ENCODE data around the gene C22orf15. TPM values are rescaled to one million over a fixed set of nuclear protein-coding genes. Genes with fewer than 3 reads are reported as not detected.

Gene C22orf15
- total RNA-seq, 2 donors from 2014 or later: 1.8 TPM; not detected in 1

DNA sequence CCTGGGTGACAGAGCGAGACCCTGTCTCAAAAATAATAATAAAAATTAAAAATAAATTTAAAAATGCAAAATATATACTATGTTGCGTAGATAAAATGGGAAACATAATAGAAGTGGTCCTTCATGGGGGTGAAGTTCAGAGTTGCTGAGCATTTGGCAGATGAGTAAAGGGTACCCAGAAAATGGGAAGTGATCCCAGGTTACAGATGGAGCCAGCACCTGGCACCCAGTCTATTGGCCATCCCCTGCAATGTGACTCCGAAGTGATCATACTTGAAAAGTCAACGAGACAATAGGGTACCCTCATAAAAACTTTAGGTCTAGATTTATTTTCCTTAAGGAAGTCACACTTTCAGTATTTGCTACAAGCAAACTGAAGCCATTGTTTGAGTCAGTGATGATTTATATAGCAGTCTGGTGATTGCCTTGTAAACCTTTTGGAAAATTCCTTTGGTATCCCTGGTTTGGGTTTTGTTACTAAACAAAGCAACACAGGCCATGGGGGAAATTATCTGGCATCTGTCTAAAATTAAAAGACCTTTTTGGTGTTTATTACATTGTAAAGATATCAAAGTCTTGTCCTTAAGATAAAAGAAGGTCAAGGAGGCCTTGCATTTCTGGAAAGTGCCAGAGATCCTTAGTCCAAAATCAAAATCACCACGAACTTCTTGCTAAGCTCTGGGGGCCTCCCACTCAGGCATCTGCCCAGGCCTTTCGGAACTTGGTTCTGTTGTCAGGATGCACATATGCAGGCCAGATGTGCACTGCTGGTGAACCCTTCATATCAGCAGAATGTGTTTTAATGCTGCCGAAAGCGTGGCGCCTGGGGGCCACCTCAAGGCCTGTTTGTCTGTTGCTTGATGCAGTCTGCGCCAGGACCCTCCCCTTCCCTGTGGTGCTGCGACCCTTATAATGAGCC is 28.3 kb downstream of the C22orf15 start:
- peaks cover 4 to 10% of the 10 kb centered on the region in 2 donors for H3K36me3 Mint-ChIP-seq
- no peak overlapping the region for H3K27ac Mint-ChIP-seq
- no peak for DNase-seq (ENCODE audit: low spot score in 2 of 2)
- H3K9me3 Mint-ChIP-seq: no peaks in the 10 kb centered on the region
- ATAC-seq: no peak

DNA sequence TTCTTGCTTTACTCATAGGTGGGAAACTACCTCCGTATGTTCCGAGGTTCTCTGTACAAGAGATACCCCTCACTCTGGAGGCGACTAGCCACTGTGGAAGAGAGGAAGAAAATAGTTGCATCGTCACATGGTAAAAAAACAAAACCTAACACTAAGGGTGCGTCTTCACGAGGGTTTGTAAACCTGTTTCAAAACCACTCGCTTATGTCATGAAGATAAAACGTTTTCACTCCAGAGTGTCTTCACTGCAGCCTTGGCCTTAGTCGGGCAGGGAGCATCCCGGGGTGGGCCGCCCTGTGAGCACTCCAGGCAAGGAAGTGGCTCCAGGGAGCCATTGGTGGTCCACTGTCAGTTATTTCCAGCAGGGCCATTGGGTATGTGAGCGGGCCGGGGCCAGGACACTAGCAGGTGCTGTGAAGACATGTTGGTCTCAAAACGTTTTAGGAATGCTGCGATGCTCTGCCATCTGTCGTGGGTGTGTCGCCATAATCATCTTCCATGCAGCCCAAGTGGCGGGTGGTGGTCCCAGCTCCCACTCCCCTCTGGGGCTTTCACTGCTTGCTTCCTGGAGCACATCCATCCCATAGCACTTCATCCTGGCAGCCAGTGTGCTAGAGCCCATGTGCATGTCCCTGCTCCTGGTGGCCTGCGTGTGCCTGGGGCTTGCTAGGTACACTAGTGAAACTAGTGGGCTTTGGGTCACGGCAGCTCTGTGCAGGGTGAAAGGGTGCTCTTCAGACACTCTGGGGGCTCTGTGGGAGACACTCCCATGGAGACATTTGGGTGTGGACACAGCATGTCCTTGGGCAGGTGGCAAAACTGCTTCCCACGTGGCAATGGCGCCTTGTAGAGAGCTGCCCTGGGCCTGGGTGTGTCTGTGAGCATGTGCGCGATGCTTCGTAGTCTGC is 29.2 kb downstream of the C22orf15 start:
- H3K36me3 Mint-ChIP-seq: peaks cover 4 to 17% of the 10 kb centered on the region in 2 donors
- peak overlapping the region; percentile 24 to 44 for H3K27ac Mint-ChIP-seq
- ATAC-seq: no peak
- H3K9me3 Mint-ChIP-seq: no peaks in the 10 kb centered on the region
- no peak for DNase-seq (ENCODE audit: low spot score in 2 of 2)

DNA sequence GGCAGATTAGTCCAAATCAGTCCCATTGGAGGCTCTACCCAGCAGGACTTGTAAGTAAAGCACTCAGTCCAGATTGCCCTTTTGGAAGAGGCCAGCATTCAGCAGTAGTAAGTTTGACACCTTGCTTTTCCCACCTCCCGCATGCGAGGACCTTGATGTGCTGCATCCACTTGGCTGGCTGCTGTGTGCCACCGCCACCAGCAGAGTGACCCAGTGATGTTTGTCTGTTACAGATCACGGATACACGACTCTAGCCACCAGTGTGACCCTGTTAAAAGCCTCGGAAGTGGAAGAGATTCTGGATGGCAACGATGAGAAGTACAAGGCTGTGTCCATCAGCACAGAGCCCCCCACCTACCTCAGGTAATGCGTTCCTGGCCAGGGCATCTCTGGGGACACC is 30.5 kb downstream of the C22orf15 start:
- no peak for DNase-seq (ENCODE audit: low spot score in 2 of 2)
- ATAC-seq: no peak
- Mint-ChIP-seq H3K27ac (peak overlapping the region; percentile 15 to 51), H3K36me3 (peaks cover 4 to 17% of the 10 kb centered on the region in 2 donors), H3K9me3 (no peaks in the 10 kb centered on the region)

DNA sequence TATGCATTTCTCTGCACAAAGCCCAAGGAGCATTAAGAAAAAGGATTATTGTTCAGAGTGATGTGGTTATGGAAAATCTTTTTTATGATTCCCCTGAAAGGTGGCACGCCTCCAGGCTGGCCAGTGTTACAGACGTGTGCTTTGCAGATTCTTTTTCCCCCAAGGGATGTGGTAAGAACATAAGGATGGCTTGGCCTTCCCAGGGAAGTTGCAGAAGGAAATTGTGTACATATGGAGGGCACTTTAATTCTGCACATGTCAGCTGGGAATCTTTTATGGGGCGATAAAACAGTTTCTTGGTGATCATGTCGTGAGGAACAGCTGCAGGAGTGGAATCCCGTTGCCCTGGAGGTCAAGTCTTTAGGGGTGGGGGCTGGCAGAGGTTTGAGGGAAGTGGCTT is 33.7 kb downstream of the C22orf15 start:
- H3K27ac Mint-ChIP-seq: peak overlapping the region in 1 of 2 donors; percentile 29
- DNase-seq (ENCODE audit: low spot score in 2 of 2) (no peak), ATAC-seq (no peak)
- no peaks in the 10 kb centered on the region for H3K9me3 Mint-ChIP-seq
- H3K36me3 Mint-ChIP-seq: peaks cover 4 to 30% of the 10 kb centered on the region in 2 donors

DNA sequence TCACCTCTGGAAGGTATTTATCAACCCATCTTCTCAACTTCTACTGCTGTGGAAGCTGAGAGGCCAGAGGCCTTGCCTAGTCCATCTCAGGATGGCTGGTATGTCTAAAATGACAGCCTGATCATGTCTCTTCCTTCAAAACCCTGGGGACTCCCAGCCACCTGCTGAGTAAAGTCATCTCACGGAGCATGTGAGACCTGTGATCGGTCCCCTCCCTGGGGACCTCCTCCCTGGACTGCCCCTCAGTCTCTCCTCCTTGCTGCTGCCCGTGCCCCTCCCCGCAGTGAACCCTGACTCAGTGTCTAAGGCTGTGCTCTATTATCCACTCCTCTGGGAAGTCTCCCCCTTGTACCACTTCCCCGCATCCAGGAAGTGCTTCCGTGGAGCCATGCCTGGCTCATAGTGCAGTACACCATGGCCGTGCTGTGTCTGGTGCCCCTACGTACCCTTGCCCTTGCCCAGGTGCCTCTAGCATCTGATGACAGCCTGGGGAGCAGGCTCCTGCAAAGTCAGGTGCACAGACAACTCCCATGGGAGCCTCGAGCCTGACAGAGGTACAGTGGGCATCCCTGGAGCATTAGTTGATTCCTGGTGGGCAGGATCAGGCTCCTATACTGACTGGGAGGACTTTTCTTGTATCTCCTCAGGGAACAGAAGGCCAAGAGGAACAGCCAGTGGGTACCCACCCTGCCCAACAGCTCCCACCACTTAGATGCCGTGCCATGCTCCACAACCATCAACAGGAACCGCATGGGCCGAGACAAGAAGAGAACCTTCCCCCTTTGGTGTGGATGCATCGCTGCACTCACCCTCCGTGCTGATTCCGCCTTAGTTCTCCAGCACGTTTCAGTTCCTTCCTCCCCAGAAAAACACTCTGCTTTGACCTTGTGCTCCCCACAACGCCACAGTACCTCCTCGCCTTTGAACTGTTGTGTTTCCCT is 37.8 kb downstream of the C22orf15 start:
- no peaks in the 10 kb centered on the region for H3K9me3 Mint-ChIP-seq
- H3K36me3 Mint-ChIP-seq: peaks cover 7 to 26% of the 10 kb centered on the region in 2 donors
- peak overlapping the region; percentile 24 to 59 for H3K27ac Mint-ChIP-seq
- no peak for ATAC-seq
- no peak for DNase-seq (ENCODE audit: low spot score in 2 of 2)

DNA sequence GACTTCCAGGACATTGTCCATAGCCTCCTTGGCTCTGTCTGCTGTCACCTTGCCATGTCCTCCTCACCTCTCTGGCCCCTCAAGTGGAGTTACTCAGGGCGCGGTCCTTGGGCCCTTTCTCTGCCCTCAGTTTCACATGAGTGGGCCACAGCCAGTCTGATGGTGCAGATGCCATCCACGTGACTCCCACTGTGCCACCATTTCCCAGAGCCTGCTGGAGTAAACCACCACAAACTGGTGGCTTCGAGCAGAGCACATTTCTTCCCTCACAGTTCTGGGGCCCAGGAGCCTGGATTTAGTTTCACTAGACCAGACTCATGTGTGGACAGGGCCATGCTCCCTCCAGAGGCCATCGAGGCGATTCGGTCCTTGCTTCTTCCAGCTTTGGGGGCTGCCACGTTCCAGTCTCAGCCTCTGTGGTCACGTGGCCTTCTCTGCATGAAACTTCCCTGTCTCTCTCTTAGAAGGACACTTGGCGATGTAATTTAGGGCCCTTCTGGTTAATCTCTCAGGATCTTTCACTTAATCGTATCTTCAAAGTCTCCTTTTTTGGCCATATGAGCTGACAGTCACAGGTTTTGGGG is 38.5 kb downstream of the C22orf15 start:
- Mint-ChIP-seq H3K9me3 (no peaks in the 10 kb centered on the region), H3K36me3 (peaks cover 7 to 21% of the 10 kb centered on the region in 2 donors), H3K27ac (peak overlapping the region; percentile 24 to 59)
- ATAC-seq: no peak
- DNase-seq (ENCODE audit: low spot score in 2 of 2): no peak

DNA sequence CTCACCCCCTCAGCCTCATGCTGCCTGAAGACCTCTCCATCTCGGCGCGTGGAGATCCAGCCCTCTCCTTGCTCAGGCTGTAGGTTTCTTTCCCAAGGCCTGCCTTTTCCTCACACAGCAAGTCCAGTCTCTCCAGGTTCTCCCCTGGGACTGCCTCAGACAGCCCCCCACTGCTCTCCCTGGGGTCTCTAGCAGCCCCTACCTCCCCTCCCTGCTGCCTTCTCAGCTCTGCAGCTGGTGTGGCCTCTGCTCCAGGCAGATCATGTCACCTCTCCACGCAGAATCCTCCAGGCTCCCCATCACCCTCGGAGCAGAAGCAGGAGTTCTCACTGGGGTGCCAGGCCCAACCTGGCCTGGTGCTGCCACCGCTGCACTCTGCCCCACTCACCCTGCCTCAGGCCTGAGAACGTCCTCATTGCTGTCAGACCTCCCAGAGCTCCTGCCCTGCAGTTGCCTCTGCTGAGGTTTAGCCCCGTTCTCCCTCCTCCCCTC is 39.1 kb downstream of the C22orf15 start:
- peak overlapping the region; percentile 18 to 34 for H3K27ac Mint-ChIP-seq

DNA sequence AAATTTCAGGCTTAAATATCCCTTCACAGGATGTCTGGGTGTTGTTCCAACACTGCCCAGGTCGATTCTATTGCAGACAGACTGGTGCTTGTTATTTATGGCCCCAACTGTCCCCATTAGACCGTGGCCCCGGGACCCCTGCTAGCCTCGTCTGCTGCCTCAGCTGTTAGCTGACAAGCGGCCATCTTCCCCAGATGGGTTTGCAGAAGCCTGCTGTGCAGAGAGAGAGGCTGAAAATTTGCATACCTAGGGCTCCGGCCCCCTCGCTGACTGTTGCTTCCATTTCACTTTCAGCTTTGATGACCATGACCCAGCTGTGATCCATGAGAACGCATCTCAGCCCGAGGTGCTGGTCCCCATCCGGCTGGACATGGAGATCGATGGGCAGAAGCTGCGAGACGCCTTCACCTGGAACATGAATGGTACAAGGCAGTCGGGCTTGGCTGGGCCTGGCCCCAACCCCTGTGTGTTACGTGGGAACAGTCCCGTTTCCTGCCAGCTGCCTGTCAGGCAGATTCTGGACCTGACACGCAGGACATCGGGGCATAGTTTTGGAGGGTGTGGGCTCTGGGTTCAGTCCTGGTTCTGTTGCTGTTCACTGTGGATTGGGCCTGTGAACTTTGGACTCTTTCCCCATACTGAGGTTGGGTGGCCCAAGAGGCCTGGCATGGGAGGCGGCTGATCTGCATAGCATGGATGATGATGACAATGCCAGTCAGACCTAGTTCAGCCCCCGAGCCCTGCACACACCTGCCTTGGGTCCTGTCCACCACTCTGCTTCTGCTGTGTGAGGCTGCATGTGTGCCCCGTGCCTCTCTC is 40.4 kb downstream of the C22orf15 start:
- H3K36me3 Mint-ChIP-seq: peaks cover 7 to 17% of the 10 kb centered on the region in 2 donors
- H3K27ac Mint-ChIP-seq: no peak overlapping the region
- ATAC-seq: no peak
- DNase-seq (ENCODE audit: low spot score in 2 of 2): no peak
- no peaks in the 10 kb centered on the region for H3K9me3 Mint-ChIP-seq

More for the DNA sequence above, 39.1 kb downstream of the C22orf15 start:
- DNase-seq (ENCODE audit: low spot score in 2 of 2) (no peak), ATAC-seq (no peak)
- H3K9me3 Mint-ChIP-seq: no peaks in the 10 kb centered on the region
- peaks cover 7 to 17% of the 10 kb centered on the region in 2 donors for H3K36me3 Mint-ChIP-seq

DNA sequence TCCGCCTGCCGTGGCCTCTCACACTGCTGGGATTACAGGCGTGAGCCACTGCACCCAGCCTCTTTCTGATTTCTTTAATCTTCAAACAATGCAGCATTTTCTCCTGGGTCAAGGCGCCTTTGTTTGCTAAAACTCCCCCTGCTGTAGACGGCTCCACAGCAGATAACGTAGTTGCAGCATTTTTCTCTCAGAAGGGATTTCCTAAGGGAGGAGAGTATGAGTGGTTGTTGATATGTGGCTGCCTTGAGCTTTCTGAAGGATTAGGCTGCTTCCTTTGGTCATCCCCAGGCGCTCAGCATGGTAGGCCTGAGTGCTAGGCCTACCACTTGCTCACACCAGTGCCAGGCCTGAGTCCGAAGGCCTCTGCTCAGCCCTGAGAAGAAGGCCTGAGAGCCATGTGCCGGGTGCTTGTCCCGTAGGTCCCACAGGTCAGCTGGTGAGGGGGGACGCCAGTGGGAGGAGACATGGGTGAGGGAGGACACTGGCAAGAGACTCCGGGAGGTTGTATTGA is 42.0 kb downstream of the C22orf15 start:
- Mint-ChIP-seq H3K9me3 (no peaks in the 10 kb centered on the region), H3K27ac (peak overlapping the region in 1 of 2 donors; percentile 15), H3K36me3 (peaks cover 7 to 17% of the 10 kb centered on the region in 2 donors)
- DNase-seq (ENCODE audit: low spot score in 2 of 2) (no peak), ATAC-seq (no peak)

DNA sequence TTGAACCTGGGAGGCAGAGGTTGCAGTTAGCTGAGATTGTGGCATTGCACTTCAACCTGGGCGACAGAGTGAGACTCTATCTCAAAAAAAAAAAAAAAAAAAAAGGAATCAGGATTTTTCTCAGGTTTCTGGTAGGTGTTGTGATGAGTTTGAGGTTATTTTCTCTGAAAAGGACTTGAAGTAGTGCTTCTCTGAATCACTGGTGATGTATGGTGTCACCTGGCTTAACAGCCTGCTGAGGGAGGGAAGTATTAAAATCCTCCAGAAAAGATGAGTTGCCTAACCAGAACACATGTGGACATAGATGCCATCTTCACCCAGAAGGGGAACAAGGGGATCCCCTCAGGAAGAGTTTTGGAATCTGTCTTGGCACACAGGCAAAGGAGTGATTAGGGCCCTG is 44.0 kb downstream of the C22orf15 start:
- ATAC-seq (no peak), DNase-seq (ENCODE audit: low spot score in 2 of 2) (no peak)
- H3K36me3 Mint-ChIP-seq: peaks cover under 1 to 12% of the 10 kb centered on the region in 2 donors
- H3K9me3 Mint-ChIP-seq: no peaks in the 10 kb centered on the region
- H3K27ac Mint-ChIP-seq: peak overlapping the region in 1 of 2 donors; percentile 22

DNA sequence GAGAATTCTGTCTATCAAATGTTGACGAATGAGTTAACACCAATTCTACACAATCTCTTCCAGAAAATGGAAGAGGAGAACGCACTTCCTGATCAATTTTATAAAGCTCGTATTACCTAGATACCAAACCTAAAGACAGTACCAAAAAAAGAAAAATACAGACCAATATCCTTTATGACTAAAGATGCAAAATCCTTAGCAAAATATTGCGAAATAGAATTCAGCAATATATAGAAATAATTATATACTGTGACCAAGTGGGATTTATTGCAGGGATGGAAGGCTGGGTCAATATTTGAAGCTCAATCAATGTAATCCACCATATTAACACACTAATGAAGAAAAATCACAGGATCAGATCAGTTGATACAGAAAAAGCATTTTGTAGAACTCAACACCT is 49.6 kb downstream of the C22orf15 start:
- H3K27ac Mint-ChIP-seq: peak overlapping the region in 1 of 2 donors; percentile 67
- ATAC-seq (no peak), DNase-seq (ENCODE audit: low spot score in 2 of 2) (no peak)
- no peaks in the 10 kb centered on the region for H3K9me3 Mint-ChIP-seq
- H3K36me3 Mint-ChIP-seq: peaks cover 0 to 21% of the 10 kb centered on the region in 2 donors

Measured in activated naive CD4-positive, alpha-beta T cell treated with anti-CD3 and anti-CD28 coated beads, Interleukin-2, amount 50 U/mL, for 72 hours (primary cell).